Measurements from ENCODE around the gene CREG2.
"Not testable (repeated sequence)": the region's sequence is repeated elsewhere in the genome, so short reads cannot be mapped to it uniquely, and the experiment has no call there.

Gene CREG2

DNA sequence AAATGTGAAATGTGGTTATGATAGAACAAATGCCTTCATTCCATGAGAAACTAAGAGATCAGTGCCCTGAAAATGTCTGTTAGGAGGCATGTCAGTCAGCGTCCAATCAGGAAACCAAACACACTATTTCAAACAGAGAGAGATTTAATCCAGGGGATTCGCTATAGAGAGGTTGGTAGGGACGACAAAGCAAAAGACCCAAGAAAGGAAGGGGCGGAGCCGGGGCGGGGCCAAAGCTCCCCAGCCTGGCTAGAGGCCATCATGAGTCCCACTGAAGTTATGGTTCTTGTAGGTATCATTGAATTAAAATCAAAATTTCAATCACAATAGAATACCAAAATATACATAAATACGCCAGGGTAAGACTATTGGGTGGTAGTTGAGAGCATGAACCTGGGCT lies 45.9 kb downstream of the CREG2 start:
- no peak for DNase-seq

DNA sequence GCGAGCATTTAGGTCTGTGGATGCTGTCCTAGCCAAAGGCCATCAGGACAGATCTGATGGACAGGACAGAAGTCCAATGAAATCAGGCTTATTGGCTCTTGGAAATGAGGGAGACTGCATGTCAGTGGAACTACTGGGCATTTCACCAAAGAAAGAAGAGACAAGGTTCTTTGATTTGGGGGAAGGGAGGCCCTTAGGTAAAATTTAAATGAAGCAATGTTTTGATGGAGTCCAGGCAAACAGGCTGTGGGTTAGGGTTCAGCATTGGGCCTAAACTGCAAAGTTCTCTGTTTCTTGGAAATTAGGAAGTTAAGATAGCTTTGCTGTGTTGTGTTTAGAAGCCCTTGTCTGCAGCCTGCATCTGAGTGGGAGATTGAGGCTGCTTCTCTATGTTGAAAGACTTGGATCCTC lies 47.2 kb downstream of the CREG2 start:
- no peak for DNase-seq

DNA sequence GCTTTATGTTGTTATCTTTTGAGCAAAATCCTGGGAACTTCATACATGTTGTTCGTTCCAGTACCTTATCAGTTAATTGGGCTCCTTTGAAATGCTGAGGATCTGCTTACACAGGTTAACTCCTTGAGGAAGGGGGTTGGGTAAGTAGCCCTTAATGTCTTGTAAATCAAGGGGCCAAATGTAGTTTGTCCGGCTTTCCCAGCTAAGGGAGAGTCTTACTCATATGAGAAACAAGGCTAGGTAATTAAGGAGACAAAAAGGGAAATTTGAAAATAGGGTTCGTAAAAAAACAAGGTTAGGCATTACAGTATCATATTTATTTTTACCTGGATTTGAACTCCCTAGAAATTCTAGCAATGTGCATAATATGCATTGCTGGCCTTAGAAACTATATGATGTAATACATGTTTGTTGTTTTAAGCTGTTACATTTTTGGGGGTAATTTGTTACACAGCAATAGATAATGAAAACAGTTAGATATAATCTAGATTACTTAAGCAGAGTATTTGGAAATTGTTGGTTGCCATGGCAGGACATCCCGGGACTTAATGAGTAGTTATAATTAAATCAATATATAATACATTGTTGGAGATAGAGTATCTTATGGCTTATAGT lies 47.9 kb downstream of the CREG2 start:
- DNase-seq = no peak

DNA sequence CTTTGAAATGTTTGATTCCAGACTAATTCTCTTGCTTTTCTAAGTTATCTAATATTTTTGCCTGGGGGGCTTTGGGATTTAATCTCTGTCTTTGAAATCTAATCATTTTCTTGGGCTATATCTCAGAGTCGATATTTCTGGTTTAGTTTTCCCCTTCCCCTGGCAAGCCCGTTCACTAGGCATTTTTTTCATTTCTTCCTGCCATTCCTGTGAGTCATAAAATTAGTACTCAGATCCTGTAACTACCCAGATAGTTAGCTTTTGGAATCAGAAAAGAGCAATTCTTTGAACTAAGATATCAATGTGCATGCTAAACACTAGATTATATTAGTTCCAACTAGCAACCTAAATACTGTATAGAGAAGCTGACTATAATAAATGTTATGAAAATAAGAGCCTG lies 49.4 kb downstream of the CREG2 start:
- no peak for DNase-seq

DNA sequence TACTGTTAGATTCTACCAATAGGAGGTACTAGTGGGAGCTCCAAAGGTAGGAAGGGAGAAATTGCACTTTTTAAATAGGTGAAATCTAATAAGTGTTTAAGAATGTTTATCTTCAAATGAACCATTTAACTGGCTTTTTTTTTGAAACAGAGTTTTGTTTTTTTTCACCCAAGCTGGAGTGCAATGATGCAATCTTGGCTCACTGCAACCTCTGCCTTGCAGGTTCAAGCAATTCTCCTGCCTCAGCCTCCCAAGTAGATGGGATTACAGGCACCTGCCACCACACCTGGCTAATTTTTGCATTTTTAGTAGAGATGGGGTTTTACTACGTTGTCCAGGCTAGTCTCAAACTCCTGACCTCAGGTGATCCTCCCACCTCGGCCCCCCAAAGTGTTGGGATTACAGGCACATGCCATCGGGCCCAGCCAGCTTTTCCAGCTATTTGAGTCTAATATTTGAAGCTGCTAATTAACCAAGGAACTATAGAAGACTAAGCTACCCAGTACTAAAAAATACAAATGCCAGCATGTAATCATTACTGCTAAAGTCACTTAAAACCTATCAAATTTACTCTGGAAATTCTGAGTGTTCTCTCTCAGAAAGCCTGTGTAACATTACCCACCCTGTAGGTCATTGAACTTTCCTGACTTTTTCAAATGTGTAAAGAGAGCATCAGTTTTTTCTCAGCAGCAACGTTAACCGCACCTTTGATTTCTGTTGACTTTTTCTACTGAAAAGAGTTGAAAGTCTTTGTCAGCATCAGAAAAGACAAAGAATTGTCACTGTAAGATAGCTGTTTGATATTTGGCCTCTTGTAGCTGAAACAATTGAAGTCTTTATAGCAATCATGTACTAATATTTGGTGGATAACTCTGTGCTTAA lies 54.2 kb downstream of the CREG2 start:
- no peak for DNase-seq

DNA sequence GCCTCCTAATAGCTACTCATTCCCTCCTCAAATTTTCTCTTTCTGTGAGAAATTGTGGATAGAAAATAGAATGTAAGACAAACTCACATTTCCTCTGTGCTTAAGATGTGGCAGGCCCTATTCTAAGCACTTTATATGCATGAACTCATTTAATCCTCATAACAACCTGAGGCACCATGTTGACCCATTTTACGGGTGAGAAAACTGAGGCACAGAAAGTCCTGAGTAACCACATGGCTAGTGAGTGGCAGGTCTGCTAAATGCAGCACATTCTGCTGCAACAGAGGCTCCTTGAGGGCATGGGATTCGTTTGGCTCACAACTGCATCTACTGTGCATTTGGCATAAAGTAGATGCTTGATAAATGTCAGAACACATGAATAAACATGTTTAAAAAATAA lies 56.1 kb downstream of the CREG2 start:
- DNase-seq = no peak

DNA sequence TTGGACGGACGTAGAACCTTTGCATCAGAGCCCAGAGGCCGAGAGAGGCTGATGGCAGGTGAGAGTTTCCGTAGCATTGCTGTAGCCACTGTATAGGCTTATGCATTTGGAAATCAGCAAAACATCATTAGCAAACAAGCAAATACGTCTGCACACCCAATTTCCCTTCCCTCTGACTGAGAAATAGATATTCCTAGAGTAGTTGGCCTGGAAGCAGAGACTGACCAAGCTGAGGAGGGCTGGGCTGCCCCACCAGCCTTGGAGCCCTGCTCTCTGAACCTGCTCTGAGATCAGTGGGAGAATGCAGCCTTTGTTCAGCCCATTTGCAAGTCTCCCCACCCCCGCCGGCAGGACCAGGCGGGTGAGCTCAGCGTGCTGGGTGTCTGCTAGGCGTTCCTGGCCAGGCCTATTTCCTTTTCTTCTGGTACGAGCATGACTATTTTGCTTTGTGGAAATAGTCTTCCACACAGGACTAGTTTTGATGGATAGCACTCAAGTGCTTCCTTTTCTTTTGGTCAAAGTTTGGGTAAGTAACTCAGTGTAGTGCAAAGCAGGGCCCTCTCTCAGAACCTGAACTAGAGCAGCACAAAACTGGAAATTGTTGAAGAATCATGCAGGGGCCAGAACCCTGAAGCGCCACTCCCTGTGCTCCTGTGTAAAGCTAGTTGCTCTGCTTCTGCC lies 56.9 kb downstream of the CREG2 start:
- no peak for DNase-seq

DNA sequence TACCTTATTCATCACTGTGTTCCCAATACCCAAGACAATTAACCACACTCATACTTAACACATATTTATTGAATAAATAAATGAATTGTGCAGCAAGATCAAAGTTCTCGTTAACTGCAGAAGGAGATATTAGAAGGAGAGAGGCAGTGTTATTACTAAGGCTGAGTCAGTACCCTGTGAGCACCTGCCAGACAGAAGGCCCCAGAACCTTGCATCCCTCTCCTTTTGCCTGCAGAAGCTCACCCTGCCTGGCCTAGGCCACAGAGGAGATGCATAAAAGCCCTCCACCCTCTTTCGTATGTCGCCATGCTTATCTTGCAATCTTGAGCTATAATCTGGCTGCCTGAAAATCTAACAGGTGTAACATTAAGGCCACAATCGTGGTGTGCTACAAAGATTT lies 58.3 kb downstream of the CREG2 start:
- no peak for DNase-seq

DNA sequence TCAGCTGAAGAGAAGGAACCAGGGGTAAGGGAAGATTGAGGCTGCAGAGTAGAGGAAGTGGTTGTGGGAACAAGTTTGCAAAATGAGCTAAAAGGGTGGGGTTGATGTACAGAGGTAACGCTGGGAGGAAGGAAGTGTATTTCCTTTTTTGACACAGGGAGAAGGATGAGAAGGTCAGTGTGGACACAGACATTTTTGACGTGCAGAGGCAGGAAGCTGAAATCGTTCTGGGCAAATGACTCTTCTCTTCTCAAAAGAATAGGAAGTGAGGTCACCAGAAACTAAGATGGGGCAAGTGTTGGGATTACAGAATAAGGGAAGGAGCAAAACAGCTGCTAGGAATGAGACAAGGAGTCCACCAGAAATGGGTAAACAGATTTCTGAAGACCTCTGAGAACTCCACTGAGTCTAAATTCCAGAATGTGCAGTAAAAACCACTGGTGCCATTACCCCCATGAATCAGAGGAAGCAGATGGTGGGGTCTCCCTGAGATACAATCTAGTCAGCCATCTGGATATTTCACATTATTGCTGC lies 58.8 kb downstream of the CREG2 start:
- DNase-seq = peak; percentile 21

DNA sequence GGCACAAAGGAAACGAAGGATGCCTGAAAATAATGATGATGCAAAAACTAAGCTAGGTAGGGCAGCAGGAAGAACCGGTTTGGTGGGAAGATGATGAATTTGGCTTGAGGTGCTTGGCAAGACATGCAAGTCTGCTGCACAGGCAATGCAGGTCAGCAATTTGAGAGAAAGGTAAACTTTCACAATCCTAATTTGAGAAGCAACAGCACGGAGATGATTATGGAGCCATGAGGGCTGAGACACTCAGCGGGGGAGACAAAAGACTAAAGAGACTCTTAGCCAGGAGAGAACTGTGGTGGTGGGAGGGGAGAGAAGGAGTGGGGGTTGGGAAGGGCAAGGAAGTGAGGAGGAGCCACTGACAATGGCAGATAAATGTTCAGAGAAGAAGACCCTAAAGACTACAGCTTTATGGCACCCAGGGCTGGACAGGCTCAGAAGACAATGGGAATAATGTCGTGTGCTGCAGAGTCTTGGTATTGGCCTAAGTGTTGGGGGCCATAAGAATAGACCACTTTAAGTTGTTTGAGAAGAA lies 59.4 kb downstream of the CREG2 start:
- DNase-seq = no peak

DNA sequence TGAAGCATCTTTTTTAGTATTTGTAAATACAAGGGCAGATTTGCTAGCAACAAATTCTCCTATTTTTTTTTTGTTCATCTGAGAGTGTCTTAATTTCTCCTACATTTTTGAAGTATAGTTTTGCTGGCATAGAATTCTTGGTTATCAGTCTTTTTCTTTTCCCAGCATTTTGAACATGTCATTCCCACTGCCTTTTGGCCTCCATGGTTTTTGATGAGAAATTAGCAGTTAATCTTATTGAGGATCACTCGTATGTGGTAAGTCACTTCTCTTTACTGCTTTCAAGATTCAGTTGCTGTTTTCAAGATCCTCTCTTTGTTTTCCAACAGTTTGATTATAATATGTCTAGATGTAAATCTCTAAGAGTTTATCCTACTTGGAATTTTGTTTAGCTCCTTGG lies 61.9 kb downstream of the CREG2 start:
- DNase-seq = no peak

DNA sequence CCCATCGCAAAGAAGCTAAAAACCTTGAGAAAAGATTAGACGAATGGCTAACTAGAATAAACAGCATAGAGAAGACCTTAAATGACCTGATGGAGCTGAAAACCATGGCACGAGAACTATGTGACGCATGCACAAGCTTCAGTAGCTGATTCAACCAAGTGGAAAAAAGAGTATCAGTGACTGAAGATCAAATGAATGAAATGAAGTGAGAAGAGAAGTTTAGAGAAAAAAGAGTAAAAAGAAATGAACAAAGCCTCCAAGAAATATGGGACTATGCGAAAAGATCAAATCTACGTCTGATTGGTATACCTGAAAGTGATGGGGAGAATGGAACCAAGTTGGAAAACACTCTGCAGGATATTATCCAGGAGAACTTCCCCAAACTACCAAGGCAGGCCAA lies 70.7 kb downstream of the CREG2 start:
- not testable (repeated sequence) for DNase-seq

DNA sequence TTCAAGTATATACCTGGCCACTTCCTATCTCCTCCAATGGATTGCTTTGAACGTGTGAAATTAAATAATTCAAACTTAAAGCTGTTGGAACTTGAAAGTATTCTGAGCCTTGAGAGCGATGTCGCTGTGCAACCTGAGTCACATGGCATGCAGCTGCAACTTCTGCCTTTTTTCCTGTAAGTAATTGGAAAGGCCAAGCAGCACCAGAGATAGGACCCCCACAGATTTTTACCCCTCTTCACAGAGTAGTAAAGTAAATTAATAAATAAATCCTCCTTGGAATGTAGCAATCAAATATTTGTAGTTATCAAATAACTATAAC lies 75.6 kb downstream of the CREG2 start:
- DNase-seq = no peak

DNA sequence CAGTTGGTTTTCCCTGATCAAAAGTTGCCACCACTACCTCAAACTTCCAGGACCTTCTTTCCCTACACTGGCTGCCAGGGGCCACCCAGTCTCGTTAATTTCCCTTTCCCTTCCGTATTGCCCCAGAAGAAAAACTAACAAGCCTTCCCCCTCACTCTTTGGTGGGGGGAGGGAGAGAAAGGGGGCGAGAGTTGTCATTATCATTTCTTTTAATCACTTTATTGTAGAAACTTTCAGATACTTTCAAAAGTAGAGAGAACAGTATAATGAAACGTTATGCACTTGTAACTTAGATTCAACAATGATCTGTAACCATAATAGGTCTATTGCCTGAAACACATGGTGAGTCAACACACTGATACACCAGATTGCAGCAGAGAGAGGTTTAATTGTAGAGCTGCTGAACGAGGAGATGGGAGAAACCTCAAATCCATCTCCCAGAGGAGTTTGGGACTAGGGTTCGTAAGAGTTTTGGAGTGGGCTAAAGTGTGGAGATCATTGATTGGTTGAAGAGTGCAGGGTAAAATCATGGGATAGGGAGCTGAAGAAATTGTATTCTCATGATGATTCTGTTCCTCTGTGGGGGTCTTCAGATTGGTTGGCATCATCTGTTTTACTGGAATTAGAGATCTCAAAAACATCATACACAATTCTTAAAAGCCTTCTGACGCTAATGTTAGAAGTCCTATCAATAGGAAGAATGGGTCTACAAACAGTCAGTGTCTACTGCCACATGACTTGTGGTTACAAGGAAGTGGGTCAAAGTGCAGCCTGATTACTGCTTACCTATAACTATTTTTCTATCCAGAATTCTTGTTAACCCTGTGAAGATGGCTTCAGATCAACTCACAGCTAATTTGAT lies 76.2 kb downstream of the CREG2 start:
- DNase-seq = no peak

DNA sequence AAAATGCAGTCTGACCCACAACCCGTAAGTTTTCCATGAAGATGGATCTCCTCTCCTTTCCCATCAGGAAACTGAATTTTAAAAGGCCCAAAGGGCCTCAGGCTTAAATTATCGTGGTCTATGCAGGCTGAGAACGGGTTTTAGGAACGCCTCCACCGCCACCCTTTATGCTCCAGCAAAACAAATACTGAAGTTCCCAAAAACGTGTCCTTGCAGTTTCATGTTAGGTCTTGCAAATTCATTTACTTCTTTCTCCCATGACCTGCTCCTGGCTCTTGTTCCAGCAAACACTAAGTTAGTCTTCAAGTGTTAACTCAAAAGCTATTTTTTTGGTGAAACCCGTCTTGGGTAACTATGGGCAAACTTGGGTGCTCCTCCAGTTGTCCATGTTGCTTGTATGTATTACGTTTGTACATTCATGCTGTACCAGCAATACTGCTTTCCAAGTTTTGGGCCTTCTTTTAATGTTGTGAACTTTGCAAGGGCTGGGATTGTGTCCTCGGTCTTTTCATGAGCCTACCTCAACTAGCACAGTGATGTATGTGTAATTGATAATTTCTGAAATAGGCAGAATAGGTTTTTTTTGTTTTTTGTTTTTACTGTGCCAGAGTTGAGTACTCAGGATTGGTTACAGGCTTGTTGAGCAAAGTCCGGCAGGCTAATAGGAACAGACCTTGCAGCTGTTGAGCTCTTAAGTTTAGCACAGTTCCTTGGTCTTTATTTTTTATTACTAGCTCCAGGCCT lies 77.0 kb downstream of the CREG2 start:
- no peak for DNase-seq

DNA sequence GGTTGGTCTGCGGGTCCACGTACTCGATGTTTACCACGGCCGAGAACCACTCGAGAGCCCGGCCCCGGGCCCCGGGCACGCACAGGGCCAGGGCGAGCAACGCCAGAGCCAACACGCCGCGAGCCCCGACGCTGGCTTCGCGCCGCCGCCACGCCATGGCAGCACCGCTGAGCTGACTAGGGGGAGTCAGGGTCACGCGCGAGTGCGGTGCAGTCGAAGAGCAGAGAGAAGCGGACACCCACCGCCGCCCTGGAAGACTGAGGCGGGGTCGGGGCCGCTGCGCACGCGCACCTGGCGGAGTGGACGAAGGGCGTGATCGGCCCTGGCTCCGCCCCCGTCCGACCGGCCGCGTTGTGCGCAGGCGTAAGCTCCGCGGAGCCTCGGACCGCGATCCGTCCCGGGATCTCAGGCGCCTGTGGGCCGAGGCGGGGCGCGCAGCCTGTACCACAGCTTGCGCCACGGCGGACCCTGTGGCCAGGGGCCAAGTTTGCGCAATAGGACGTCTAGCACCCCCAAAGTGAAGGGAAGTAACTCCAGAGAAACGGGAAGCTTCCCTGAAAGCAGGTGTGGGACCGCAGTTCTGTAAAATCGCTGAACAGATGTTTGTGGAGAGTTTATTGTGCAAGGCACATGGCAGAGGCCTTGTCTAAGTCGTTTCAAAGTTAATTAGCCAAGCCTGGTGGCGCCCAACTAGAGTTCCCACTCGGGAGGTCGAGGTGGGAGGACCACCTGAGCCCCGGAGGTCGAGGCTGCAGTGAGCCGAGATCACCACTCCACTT lies 78.7 kb downstream of the CREG2 start, which contains the start of gene RNF149:
TSS of gene RNF149 (minus strand) at position 270 of the 779 bp plus-strand sequence. CDS start at position 157, 113 bp downstream.
- DNase-seq = peak; percentile 92

DNA sequence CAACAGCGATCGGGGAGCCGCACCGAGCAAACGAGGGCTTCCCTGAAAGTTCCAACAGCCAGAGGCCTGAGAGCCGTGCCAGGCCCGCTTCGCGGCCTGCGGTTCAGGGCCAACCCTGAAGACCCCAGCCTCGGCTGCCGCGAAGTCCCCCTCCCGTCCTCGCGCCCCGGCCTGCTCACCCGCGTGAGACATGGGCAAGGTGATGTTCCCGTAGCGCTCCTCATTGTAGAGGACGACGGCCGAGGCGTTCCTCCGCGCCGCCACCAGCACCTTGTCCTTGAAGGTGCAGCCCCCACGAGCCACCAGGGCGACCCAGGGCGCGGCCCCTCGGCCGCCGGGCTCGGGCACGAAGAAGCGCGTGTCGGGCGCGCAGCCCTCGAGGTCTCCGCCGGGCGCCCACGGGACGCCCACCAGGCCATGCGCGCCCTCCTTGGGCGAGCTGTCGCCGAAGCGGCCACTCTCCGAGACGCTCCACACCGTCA lies 79.3 kb downstream of the CREG2 start:
- no peak for DNase-seq

DNA sequence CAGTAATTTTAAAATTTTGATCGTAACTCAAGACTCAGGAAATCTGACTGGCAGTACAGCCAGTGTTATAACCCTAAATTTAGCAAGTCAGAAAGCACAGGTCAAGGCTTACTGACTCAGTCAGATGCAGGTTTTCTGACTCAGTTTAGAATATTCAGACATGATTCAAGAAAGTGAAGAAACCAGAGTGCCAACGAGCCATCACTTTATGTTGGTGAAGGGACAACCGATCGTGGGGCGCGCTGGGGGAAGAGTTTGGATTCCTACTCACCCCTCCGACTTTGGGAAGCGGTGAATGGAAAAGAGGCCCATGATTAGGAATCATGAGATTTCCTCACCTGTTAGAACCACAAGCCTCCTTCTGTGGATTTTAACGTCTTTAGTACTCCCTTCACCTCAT lies 79.8 kb downstream of the CREG2 start:
- DNase-seq = no peak

DNA sequence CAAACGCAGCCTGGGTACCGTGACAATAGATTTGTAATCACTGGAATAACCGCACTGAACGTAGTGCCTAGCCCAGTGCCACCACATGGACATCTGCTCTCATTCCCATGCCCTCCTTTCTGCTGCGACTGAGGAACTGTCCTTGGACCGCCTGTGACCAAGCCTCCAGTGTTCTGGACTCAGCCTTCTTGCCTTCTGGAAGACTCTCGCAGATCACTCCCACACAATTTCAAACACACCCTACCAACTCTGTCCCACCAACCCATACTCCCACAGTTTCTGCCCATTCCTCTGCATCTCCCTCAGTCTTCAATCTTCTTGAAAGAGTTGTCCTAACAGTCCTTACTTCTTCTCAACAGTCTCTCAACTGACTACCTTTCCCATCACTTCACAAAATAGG lies 80.9 kb downstream of the CREG2 start:
- no peak for DNase-seq

DNA sequence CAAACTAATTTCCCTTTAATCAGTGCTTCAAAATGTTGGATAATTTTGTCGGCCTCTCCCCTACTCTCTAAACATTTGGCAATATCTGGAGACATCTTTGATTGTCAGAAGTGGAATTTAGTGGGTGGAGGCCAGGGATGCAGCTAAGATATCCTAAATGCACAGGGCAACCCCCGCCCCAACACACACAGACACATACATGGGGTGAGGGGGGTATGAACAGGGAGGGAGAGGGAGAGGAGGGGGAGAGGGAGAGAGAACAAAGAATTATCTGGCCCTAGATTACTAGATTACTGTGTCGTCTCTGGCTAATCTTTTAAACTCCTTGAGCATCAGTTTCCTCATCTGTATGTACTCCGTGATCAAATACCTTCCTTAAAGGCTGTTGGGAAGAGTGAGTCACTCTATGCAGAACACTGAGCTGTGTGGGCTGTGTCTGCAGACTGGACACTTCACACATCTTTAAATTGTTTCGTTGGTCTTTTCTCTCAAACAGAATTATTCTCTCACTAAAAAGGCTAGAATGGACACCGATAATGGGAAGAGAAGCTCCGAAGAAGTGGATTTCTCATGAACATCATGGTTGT lies 81.7 kb downstream of the CREG2 start:
- no peak for DNase-seq
